GM23248 (cell line): ENCODE data around the gene PDE12. TPM values are rescaled to one million over a fixed set of nuclear protein-coding genes. Genes with fewer than 3 reads are reported as not detected.

Experiments
- DNase-seq: peaks from one replicate; pipeline ENCODE4 v3.0.0-alpha.2; 2015
- H2AFZ ChIP-seq: fragments of 200-600 bp; sonication (generic); 2 replicates; pipeline ENCODE4 v1.6.1; 2016; ENCODE audit warnings: antibody characterized with exemption
- H3F3A ChIP-seq: fragments of 200-600 bp; sonication (generic); 2 replicates; pipeline ENCODE4 v1.6.1; 2016; ENCODE audit warnings: mild to moderate bottlenecking, antibody characterized with exemption, mixed run types; ENCODE audit not compliant: insufficient read depth
- H3K27ac ChIP-seq: fragments of 200-600 bp; sonication (generic); 2 replicates; pipeline ENCODE4 v1.5.1; 2016; ENCODE audit warnings: mild to moderate bottlenecking
- H3K27me3 ChIP-seq: fragments of 200-600 bp; sonication (generic); replicated peaks from 2 replicates; pipeline ENCODE4 v1.6.1; 2016; ENCODE audit warnings: mild to moderate bottlenecking; ENCODE audit not compliant: insufficient read depth
- H3K36me3 ChIP-seq: fragments of 200-600 bp; sonication (generic); 2 replicates; pipeline ENCODE4 v1.6.1; 2016; ENCODE audit warnings: low read depth, mild to moderate bottlenecking
- H3K4me1 ChIP-seq: fragments of 200-600 bp; sonication (generic); 2 replicates; pipeline ENCODE4 v1.6.1; 2016; ENCODE audit warnings: mild to moderate bottlenecking; ENCODE audit not compliant: insufficient read depth
- H3K4me2 ChIP-seq: fragments of 200-600 bp; sonication (generic); one replicate; pipeline ENCODE4 v1.6.1; 2016; ENCODE audit warnings: mild to moderate bottlenecking; ENCODE audit not compliant: unreplicated experiment
- H3K4me3 ChIP-seq: fragments of 200-600 bp; sonication (generic); 2 replicates; pipeline ENCODE4 v1.5.1; 2016; ENCODE audit warnings: mild to moderate bottlenecking
- H3K79me2 ChIP-seq: fragments of 200-600 bp; sonication (generic); 2 replicates; pipeline ENCODE4 v1.6.1; 2016; ENCODE audit warnings: mild to moderate bottlenecking; ENCODE audit not compliant: insufficient read depth
- H3K9ac ChIP-seq: fragments of 200-600 bp; sonication (generic); 2 replicates; pipeline ENCODE4 v1.6.1; 2016; ENCODE audit warnings: mild to moderate bottlenecking
- H3K9me2 ChIP-seq: fragments of 200-600 bp; sonication (generic); 2 replicates; pipeline ENCODE4 v1.6.1; 2016; ENCODE audit warnings: mixed run types, mild to moderate bottlenecking, moderate library complexity; ENCODE audit not compliant: insufficient read depth
- H3K9me3 ChIP-seq: fragments of 200-600 bp; sonication (generic); one replicate; pipeline ENCODE4 v1.6.1; 2017; ENCODE audit warnings: low read depth
- H4K20me1 ChIP-seq: fragments of 200-600 bp; sonication (generic); 2 replicates; pipeline ENCODE4 v1.6.0; 2016; ENCODE audit not compliant: insufficient read depth
- EZH2 ChIP-seq: fragments of 200-600 bp; sonication (generic); IDR thresholded peaks from 2 replicates; pipeline ENCODE4 v1.6.1; 2018; ENCODE audit warnings: antibody characterized with exemption, mild to moderate bottlenecking; ENCODE audit not compliant: insufficient read depth, poor library complexity, severe bottlenecking
- EZH2phosphoT487 ChIP-seq: fragments of 200-600 bp; sonication (generic); IDR thresholded peaks from 2 replicates; pipeline ENCODE4 v1.6.1; 2018; ENCODE audit warnings: antibody characterized with exemption, moderate library complexity, mild to moderate bottlenecking, low read depth; ENCODE audit not compliant: insufficient read depth
- WGBS, 2 experiments: methylation state at CpG; one replicate each; pipeline ENCODE4 v1.1.6; 2015 to 2017; ENCODE audit warnings: low lambda C conversion rate in 2 of 2, low coverage in 1 of 2; ENCODE audit errors: missing lambda C conversion rate in 2 of 2; 5-methylcytosine and 5-hydroxymethylcytosine counted together
- in situ Hi-C: fragments of 300-500 bp; cut with MboI; formaldehyde crosslinking; loops from 2 replicates; pipeline ENCODE4 v1.15.0; 2020
- polyA plus RNA-seq: library from polyadenylated mRNA; unstranded; fragments of >200 nt; fragmentation: Nextera tagmentation; extraction: Ambion mirVana; gene quantifications from 2 replicates; pipeline ENCODE4 v1.2.1, GENCODE V29; 2016
- total RNA-seq: library from RNA; depleted of rRNA; stranded (reverse); fragments of >200 nt; shearing (Covaris generic); gene quantifications from 2 replicates; pipeline ENCODE4 v1.2.3, GENCODE V29; 2014; rRNA removed

Gene PDE12
- total RNA-seq (13.8 and 21.4 TPM in 2 replicates), polyA plus RNA-seq (14.6 and 15.7 TPM in 2 replicates)

GRCh38 chr3:57555738-57556458 lies at the start of gene PDE12:
PDE12 (plus strand) TSS chr3:57556274; CDS start chr3:57556380, 106 bp downstream.
- Histone ChIP-seq H3K4me1 (peaks cover 27% of the 10 kb centered on the region), H3K4me2 (peak within 1 kb of the TSS; percentile 100), H3K9me2 (no peaks in the 10 kb centered on the region), H3K36me3 (peaks cover 11% of the 10 kb centered on the region; the same call in 1 of the 2 replicates), H3K4me3 (peak within 1 kb of the TSS; percentile 99), H3K27ac (peak within 1 kb of the TSS; percentile 87), H2AFZ (peak within 1 kb of the TSS; percentile 100), H3F3A (peaks cover 16% of the 10 kb centered on the region), H3K9me3 (no peaks in the 10 kb centered on the region), H4K20me1 (no peaks in the 10 kb centered on the region), H3K79me2 (peaks cover 49% of the 10 kb centered on the region), H3K27me3 (no peaks in the 10 kb centered on the region), H3K9ac (peak within 1 kb of the TSS; percentile 93)
- WGBS, 2 experiments = 1 to 2% methylated on average over 54 of the region's 54 CpGs
- TF ChIP-seq EZH2phosphoT487 (no peak), EZH2 (no peak)
- DNase-seq = peak; percentile 96
- in situ Hi-C loops = no loop called here

DNA sequence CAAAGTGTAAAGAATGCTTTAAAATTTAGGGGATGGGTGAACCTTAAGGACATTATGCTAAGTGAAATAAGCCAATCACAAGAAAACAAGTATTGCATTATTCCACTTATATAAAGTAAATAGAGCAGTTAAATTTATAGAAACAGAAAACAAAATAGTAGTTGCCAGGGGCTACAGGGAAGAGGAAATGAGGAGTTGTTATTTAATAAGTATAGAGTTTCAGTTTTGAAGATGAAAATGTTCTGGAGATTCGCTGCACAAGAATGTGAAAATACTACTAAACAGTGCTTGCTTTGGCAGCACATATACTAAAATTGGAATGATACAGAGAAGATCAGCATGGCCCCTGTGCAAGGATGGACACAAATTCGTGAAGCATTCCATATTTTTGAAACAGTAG lies 43.9 kb upstream of the PDE12 start:
- H2AFZ ChIP-seq = no peak overlapping the region

DNA sequence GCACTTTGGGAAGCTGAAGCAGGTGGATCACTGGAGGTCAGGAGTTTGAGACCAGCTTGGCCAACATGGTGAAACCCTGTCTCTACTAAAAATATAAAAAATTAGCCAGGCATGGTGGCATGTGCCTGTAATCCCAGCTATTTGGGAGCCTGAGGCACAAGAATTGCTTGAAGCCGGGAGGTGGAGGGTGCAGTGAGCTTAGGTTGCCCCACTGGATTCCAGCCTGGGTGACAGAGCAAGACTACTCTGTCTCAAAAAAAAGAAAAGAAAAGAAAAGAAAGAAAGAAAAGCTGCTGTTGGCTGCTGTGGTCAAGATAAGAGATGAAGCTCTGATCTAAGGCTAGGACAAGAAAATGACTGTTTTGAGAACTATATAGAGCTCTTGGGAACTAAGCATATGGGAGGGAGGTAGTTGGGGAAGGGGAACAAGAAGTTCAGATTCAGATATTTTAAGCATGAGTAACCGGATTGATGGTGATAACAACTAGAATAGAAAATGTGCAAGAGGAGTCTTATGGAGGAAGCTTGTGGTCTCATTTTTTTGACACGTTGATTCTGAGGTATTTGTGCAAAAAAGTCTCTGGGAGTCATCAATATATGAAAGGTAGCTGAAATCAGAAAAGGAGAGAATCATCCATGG lies 37.7 kb upstream of the PDE12 start:
- Histone ChIP-seq H2AFZ (no peak overlapping the region), H3K4me2 (peak overlapping the region; percentile 25)

More for the DNA sequence above, 43.9 kb upstream of the PDE12 start:
- WGBS, 2 experiments = 46 to 50% methylated on average over 2 of the region's 2 CpGs
- peak; percentile 27 for DNase-seq
- Histone ChIP-seq H3F3A (no peaks in the 10 kb centered on the region), H3K27ac (no peak overlapping the region), H3K36me3 (no peaks in the 10 kb centered on the region), H3K9me3 (no peaks in the 10 kb centered on the region), H3K9me2 (no peaks in the 10 kb centered on the region), H3K4me1 (no peaks in the 10 kb centered on the region; the same call in 1 of the 2 replicates), H3K27me3 (no peaks in the 10 kb centered on the region), H3K4me3 (no peak overlapping the region), H3K79me2 (no peaks in the 10 kb centered on the region), H3K9ac (no peak overlapping the region), H3K4me2 (no peak overlapping the region), H4K20me1 (no peaks in the 10 kb centered on the region)
- TF ChIP-seq EZH2 = no peak
- TF ChIP-seq EZH2phosphoT487 = no peak
- in situ Hi-C loops = no loop called here

DNA sequence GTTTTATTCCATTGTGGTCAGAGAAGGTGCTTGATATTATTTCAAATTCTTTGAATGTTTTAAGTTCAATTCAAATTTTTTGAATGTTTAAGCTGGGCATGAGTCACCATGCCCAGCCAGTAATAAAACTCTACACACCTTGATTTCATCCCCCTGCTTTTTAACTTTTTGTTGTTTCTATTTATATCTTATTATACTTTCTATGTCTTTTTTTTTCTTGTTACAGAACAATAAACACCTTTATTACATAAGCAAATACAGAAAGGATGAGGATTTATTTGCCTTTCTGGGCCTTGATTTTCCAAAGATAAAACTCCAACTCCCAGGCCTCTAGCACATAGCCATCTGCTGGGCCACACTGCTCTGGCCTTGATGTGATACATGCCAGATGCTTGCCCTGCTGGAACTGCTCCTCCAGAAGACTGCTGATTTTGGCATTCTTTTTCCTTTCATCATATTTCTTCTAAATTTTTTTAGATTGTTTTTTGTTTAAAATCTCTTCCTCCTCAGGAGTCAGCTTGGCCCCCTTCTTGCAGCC lies 25.9 kb upstream of the PDE12 start:
- H3K27me3 ChIP-seq = no peaks in the 10 kb centered on the region
- peak; percentile 32 for DNase-seq
- no peaks in the 10 kb centered on the region for H3K9me2 ChIP-seq
- no peaks in the 10 kb centered on the region for H3F3A ChIP-seq
- no peak overlapping the region for H3K4me3 ChIP-seq
- no peak overlapping the region for H3K4me2 ChIP-seq
- TF ChIP-seq EZH2phosphoT487 (no peak), EZH2 (no peak)
- H4K20me1 ChIP-seq = no peaks in the 10 kb centered on the region
- no peak overlapping the region for H2AFZ ChIP-seq
- no peaks in the 10 kb centered on the region for H3K9me3 ChIP-seq
- H3K4me1 ChIP-seq = peaks cover 6% of the 10 kb centered on the region
- in situ Hi-C loops = no loop called here
- no peak overlapping the region for H3K27ac ChIP-seq
- no peaks in the 10 kb centered on the region for H3K79me2 ChIP-seq
- H3K36me3 ChIP-seq = no peaks in the 10 kb centered on the region
- H3K9ac ChIP-seq = no peak overlapping the region

More for the DNA sequence above, 37.7 kb upstream of the PDE12 start:
- in situ Hi-C loops = no loop called here
- Histone ChIP-seq H4K20me1 (no peaks in the 10 kb centered on the region), H3K9me2 (no peaks in the 10 kb centered on the region), H3K27ac (no peak overlapping the region), H3K4me3 (no peak overlapping the region), H3K36me3 (no peaks in the 10 kb centered on the region), H3K79me2 (no peaks in the 10 kb centered on the region), H3F3A (no peaks in the 10 kb centered on the region), H3K9me3 (no peaks in the 10 kb centered on the region), H3K9ac (no peak overlapping the region), H3K27me3 (no peaks in the 10 kb centered on the region), H3K4me1 (peaks cover 12% of the 10 kb centered on the region)
- DNase-seq = peak; percentile 12
- TF ChIP-seq EZH2 (no peak), EZH2phosphoT487 (no peak)
- 31 to 34% methylated on average over 3 of the region's 3 CpGs for WGBS, 2 experiments
